HG03045 (cell line): Measurements from ENCODE around the gene MYOG.

Experiments
- ATAC-seq: cut with Tn5 transposase; IDR thresholded peaks from one replicate; pipeline ENCODE4 v1.9.1; 2021; ENCODE audit warnings: mild to moderate bottlenecking, moderate library complexity; ENCODE audit not compliant: unreplicated experiment

MYOG gene

DNA sequence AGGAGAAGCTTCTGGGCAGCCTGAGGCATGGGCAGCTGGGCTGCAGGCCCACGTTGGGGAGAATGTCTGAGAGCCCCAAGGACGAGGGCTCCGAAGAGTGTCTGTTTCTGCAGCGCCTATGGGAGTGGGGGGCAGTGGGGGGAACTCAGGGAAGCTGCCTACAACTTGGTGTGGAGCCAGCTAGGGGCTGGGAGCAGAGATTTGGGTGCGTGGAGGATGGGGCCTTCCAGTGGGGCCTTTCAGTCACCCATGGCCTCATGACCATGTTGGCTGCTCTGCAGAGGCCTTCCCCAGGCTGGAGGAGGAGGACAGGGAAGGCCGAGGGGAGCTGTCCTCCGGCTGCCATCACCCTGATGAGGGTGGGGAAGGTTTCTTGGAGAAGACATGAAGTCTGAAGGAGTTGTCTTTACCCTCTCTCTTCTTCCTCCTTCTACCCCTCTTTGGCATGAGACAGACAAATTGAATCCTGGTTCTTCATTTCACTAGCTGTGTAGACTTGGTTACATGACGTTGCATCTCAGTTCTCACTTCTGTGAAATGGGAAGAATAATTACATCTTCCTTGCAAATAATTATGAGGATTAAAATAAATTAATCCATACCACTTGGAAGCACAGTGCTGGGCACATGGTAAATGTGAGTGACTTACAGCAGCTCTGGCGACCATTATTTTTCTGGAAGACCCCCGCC lies 51.2 kb downstream of the MYOG start:
- ATAC-seq: no peak

DNA sequence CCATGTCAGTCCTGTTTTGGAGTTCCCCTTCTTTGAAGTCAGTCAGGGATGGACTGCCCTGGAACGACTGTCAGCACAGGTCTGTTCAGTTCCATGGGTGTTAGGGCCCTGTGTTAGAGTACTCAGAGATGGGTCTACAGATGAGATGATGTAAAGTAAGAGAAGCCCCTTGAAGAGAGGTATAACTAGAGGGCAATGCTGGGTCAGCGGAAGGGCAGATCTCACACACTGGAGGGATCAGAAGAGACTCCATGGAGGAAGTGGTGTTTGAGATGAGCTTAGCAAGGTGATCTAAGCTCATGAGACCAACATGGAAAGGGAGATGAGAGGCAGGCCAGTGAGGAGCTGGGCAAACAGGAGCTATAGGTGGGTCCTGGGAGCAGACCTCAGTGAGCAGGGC lies 51.9 kb downstream of the MYOG start:
- no peak for ATAC-seq

- no peak for ATAC-seq
Observed at GRCh38 chr1:203033287-203033686, 52.5 kb downstream of the MYOG start.
